ENCODE measurements around the gene FXYD4. TPM values are rescaled to one million over a fixed set of nuclear protein-coding genes. Genes with fewer than 3 reads are reported as not detected.

The FXYD4 gene, protein sequence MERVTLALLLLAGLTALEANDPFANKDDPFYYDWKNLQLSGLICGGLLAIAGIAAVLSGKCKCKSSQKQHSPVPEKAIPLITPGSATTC
- total RNA-seq = not detected

DNA sequence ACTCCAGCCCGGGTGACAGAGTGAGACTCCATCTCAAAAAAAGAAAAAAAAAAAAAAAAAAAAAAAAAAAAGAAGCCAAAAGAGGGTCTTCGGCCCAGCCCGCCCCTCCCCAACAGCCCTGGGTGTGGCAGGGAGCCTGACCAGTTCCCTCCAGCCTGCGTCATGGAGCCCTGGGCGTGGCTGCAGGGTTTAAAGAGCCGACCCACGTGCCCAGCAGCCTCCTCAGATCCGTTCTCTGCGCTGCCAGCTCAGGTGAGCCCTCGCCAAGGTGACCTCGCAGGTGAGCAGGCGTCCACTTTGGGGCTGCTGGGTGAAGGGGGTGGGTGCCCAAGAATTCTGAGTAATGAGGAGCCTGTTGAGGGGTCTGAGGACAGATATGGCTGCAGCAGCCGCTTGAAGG lies at the start of gene FXYD4:
TSS of gene FXYD4 (plus strand) at position 219 of the 400 bp plus-strand sequence. CDS start 2,111 bp downstream, outside the sequence.

DNA sequence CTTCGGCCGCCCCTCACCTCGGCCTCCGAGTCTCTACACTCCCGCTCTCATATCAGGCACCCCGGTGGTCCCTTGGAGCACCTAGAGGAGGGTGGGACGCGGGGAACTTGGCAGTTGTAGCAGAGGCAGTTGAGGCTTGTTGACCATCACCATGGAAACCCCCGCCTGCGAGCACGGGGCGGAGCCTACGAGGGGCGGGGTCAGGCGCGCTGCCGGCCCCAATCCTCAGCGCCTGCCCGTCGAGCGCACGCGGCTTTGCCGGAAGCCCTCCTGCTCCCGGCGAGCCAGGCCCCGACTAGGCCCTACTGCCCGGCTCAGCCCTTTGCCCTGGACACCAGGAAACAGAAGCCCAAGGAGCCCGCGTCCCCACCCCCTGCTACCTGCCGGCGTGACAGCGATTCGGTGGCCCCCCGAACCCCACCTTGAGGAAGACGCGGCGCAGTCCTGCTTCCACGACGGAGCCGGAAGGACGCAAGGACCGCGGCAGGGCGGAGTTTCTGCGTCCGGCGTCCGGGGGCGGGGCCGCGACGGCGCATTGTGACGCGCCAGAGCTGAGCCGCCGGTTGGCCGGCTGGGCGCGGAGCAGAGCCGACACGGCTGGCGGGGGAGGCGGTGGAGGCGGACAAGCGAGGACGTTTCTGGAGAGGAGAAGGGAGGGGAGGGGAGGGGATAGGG lies 37.4 kb downstream of the FXYD4 start, which contains the start of gene HNRNPF:
TSS of gene HNRNPF (minus strand) at position 477 of the 675 bp plus-strand sequence. CDS start 21,302 bp downstream, outside the sequence.

Small RNAs within 50 kb of the gene (small RNA-seq; reads per million reads assigned to genes)
- gene RNU6ATAC11P (ENCODE audit: low replicate concordance) = not detected
- gene SNORD3J (ENCODE audit: low replicate concordance) = not detected

Other genes starting within 250 kb of the FXYD4 start
- gene CSGALNACT2, start 233.2 kb upstream of the FXYD4 start, total RNA-seq = 49.8 TPM
- 11.6 TPM for gene RASGEF1A, start 104.6 kb upstream of the FXYD4 start, total RNA-seq
- 85.4 TPM for gene HNRNPF, start 37.5 kb downstream of the FXYD4 start, total RNA-seq
- 21.0 TPM for gene ZNF487, start 65.5 kb downstream of the FXYD4 start, total RNA-seq
- gene ZNF239, start 203.0 kb downstream of the FXYD4 start, total RNA-seq = 19.4 TPM
- gene ZNF485, start 234.8 kb downstream of the FXYD4 start, total RNA-seq = 10.6 TPM

Measured in parietal lobe (tissue), 2 donors.